HCT116 (cell line): ENCODE measurements around the gene JAGN1. TPM values are rescaled to one million over a fixed set of nuclear protein-coding genes. Genes with fewer than 3 reads are reported as not detected.

Experiments used
- ATAC-seq: fragments of 200-7000 bp; cut with Tn5 transposase; 2 replicates; pipeline ENCODE4 v1.9.1; 2020; ENCODE audit warnings: mild to moderate bottlenecking, moderate library complexity
- BruUV-seq: library from RNA; stranded (reverse); fragments of 400-500 nt; replicated peaks from 2 replicates; lab custom pipeline; 2021; lab: Mats Ljungman, UMichigan
- CTCF ChIA-PET: fragments of 300-600 bp; sonication (Branson Sonifier 250); formaldehyde crosslinking; loops from one replicate; lab custom pipeline; 2021; ENCODE audit warnings: antibody characterized with exemption; lab: Charles Lee
- POLR2A ChIA-PET: fragments of 300-600, 350-600 bp; sonication (Branson Sonifier 250); formaldehyde crosslinking; loops from one replicate; lab custom pipeline; 2021; ENCODE audit warnings: antibody characterized with exemption; lab: Charles Lee
- RAD21 ChIA-PET, 2 experiments: fragments of 300-600 bp; sonication (Branson Sonifier 250); formaldehyde crosslinking; loops; one replicate each; lab custom pipeline; 2023; ENCODE audit warnings: low total read pairs in 2 of 2; ENCODE audit not compliant: uncharacterized antibody in 2 of 2, unreplicated experiment in 2 of 2, low non-redundant PET in 1 of 2; lab: Charles Lee
- DNase-seq: peaks from one replicate; pipeline ENCODE4 v3.0.0-alpha.2; 2010; ENCODE audit warnings: low read depth, low spot score
- H2AFZ ChIP-seq: fragments of 200-600 bp; shearing (Covaris generic), sonication (generic); 2 replicates; pipeline ENCODE4 v1.6.1; 2017; ENCODE audit warnings: low read depth, mixed run types, mixed read lengths, antibody characterized with exemption, low read length; ENCODE audit not compliant: poor library complexity, severe bottlenecking
- H3K27ac ChIP-seq: 2 replicates; pipeline ENCODE4 v1.5.1; 2012; ENCODE audit warnings: low read depth, low read length
- H3K27me3 ChIP-seq: fragments of 200-600 bp; sonication (generic); 2 replicates; pipeline ENCODE4 v1.6.1; 2016; ENCODE audit warnings: mixed run types, low read length, mixed read lengths; ENCODE audit not compliant: insufficient read depth
- H3K36me3 ChIP-seq, 2 experiments: fragments of 200-500 bp in 1 of 2; fragments of 200-600 bp in 1 of 2; sonication (Bioruptor generic) in 1 of 2; sonication (generic) in 1 of 2; 2 replicates each; pipeline versions ENCODE4 v1.5.1 to v1.6.1; 2014 to 2016; ENCODE audit warnings: low read length in 2 of 2, inconsistent platforms in 1 of 2, mixed read lengths in 1 of 2, mixed run types in 1 of 2; ENCODE audit not compliant: insufficient read depth in 2 of 2, control insufficient read depth in 1 of 2
- H3K4me1 ChIP-seq, 2 experiments: fragments of 200-600 bp in 1 of 2; sonication (generic) in 1 of 2; 2 replicates each; pipeline versions ENCODE4 v1.5.1 to v1.6.1; 2012 to 2017; ENCODE audit warnings: low read length in 2 of 2, inconsistent platforms in 1 of 2, mild to moderate bottlenecking in 1 of 2, mixed read lengths in 1 of 2, mixed run types in 1 of 2, moderate library complexity in 1 of 2; ENCODE audit not compliant: insufficient read depth in 2 of 2, control insufficient read depth in 1 of 2
- H3K4me2 ChIP-seq: fragments of 200-600 bp; sonication (generic); 2 replicates; pipeline ENCODE4 v1.6.1; 2017; ENCODE audit warnings: mixed run types, low read length, mixed read lengths
- H3K4me3 ChIP-seq, 2 experiments: fragments of 200-600 bp in 1 of 2; sonication (generic) in 1 of 2; replicated peaks in 1 of 2; 2 replicates each; pipeline ENCODE4 v1.5.1; 2011 to 2016; ENCODE audit warnings: low read length in 2 of 2, control low read depth in 1 of 2, low read depth in 1 of 2, mild to moderate bottlenecking in 1 of 2, mixed read lengths in 1 of 2, mixed run types in 1 of 2
- H3K79me2 ChIP-seq: fragments of 200-600 bp; sonication (generic); 2 replicates; pipeline ENCODE4 v1.6.1; 2017; ENCODE audit warnings: mild to moderate bottlenecking, mixed run types, low read length, moderate library complexity, mixed read lengths; ENCODE audit not compliant: insufficient read depth
- H3K9ac ChIP-seq: fragments of 200-600 bp; sonication (generic); 2 replicates; pipeline ENCODE4 v1.6.1; 2016; ENCODE audit warnings: low read length, mixed read lengths
- H3K9me2 ChIP-seq: fragments of 200-600 bp; sonication (generic), shearing (Covaris generic); 2 replicates; pipeline ENCODE4 v1.6.1; 2017; ENCODE audit warnings: mixed run types, mild to moderate bottlenecking, moderate library complexity; ENCODE audit not compliant: insufficient read depth
- H3K9me3 ChIP-seq, 2 experiments: fragments of 200-500 bp in 1 of 2; fragments of 200-600 bp in 1 of 2; sonication (Bioruptor generic) in 1 of 2; sonication (generic) in 1 of 2; 2 replicates each; pipeline ENCODE4 v1.6.1; 2014 to 2017; ENCODE audit warnings: low read length in 2 of 2, mixed read lengths in 2 of 2, inconsistent platforms in 1 of 2, low read depth in 1 of 2, mild to moderate bottlenecking in 1 of 2, mixed run types in 1 of 2, moderate library complexity in 1 of 2; ENCODE audit not compliant: control insufficient read depth in 1 of 2, insufficient read depth in 1 of 2
- H4K20me1 ChIP-seq: fragments of 200-600 bp; sonication (generic), shearing (Covaris generic); 2 replicates; pipeline ENCODE4 v1.6.1; 2017; ENCODE audit warnings: mixed run types, mild to moderate bottlenecking, moderate library complexity; ENCODE audit not compliant: insufficient read depth
- CEBPB ChIP-seq: IDR thresholded peaks from 2 replicates; pipeline ENCODE4 v1.6.1; 2012; ENCODE audit warnings: low read depth
- ELF1 ChIP-seq: IDR thresholded peaks from 2 replicates; pipeline ENCODE4 v1.6.1; 2012; ENCODE audit warnings: low read depth, borderline replicate concordance
- EZH2 ChIP-seq: fragments of 200-600 bp; sonication (generic); IDR thresholded peaks from 2 replicates; pipeline ENCODE4 v1.6.1; 2017; ENCODE audit warnings: antibody characterized with exemption, mixed run types
- JUND ChIP-seq: IDR thresholded peaks from 2 replicates; pipeline ENCODE4 v1.6.1; 2012
- POLR2AphosphoS5 ChIP-seq: IDR thresholded peaks from 2 replicates; pipeline ENCODE4 v1.6.1; 2011; ENCODE audit warnings: mild to moderate bottlenecking, low read depth, low read length, moderate library complexity
- SIN3A ChIP-seq: IDR thresholded peaks from 2 replicates; pipeline ENCODE4 v1.6.1; 2012; ENCODE audit warnings: low read depth
- SP1 ChIP-seq: IDR thresholded peaks from 2 replicates; pipeline ENCODE4 v1.6.1; 2012; ENCODE audit warnings: low read depth
- SRF ChIP-seq: IDR thresholded peaks from 2 replicates; pipeline ENCODE4 v1.6.1; 2012; ENCODE audit warnings: low read depth
- TCF7L2 ChIP-seq: IDR thresholded peaks from 2 replicates; pipeline ENCODE4 v1.7.0; 2011; ENCODE audit warnings: borderline replicate concordance, inconsistent platforms; ENCODE audit not compliant: insufficient read depth, insufficient read length; ENCODE audit errors: extremely low read depth
- YY1 ChIP-seq: IDR thresholded peaks from 2 replicates; pipeline ENCODE4 v1.6.1; 2011; ENCODE audit warnings: low read length, low read depth, moderate library complexity, mild to moderate bottlenecking; ENCODE audit not compliant: insufficient replicate concordance; ENCODE audit errors: extremely low read depth
- ZFX ChIP-seq: fragments of 450-650 bp; IDR thresholded peaks from 2 replicates; pipeline ENCODE4 v1.6.1; 2017
- ZNF274 ChIP-seq: fragments of 200-500 bp; sonication (Bioruptor generic); IDR thresholded peaks from 2 replicates; pipeline ENCODE4 v1.6.1; 2014; ENCODE audit warnings: mild to moderate bottlenecking, low read depth, low read length, inconsistent platforms
- intact Hi-C: fragments of 100-400 bp; cut with micrococcal nuclease; formaldehyde crosslinking; loops from 2 replicates; pipeline ENCODE4 v1.10.0; 2022
- total RNA-seq: library from RNA; stranded (reverse); gene quantifications from one replicate; pipeline ENCODE4 v1.2.1, GENCODE V29; 2021; ENCODE audit not compliant: unreplicated experiment
- TF ChIP-seq, protein P1 (sequence below): IDR thresholded peaks from 2 replicates; pipeline ENCODE4 v1.6.1; 2012
- TF ChIP-seq, protein P2 (sequence below): IDR thresholded peaks from 2 replicates; pipeline ENCODE4 v1.6.1; 2012
- TF ChIP-seq, protein P3 (sequence below): IDR thresholded peaks from 2 replicates; pipeline ENCODE4 v1.6.1; 2011; ENCODE audit warnings: mild to moderate bottlenecking, low read length, moderate library complexity; ENCODE audit not compliant: insufficient replicate concordance; ENCODE audit errors: extremely low read depth
- TF ChIP-seq, protein P4 (sequence below), 3 experiments: fragments of 200-600 bp in 1 of 3; sonication (generic) in 1 of 3; IDR thresholded peaks in 2 of 3; conservative IDR thresholded peaks in 1 of 3; 2 replicates each; pipeline ENCODE4 v1.5.1; 2012 to 2017; ENCODE audit warnings: low read depth in 2 of 3, low read length in 2 of 3, antibody characterized with exemption in 1 of 3, borderline replicate concordance in 1 of 3, control low read depth in 1 of 3, mild to moderate bottlenecking in 1 of 3, mixed read lengths in 1 of 3, mixed run types in 1 of 3, moderate library complexity in 1 of 3; ENCODE audit not compliant: insufficient read depth in 1 of 3
- TF ChIP-seq, protein P5 (sequence below): IDR thresholded peaks from 2 replicates; pipeline ENCODE4 v1.6.1; 2012; ENCODE audit warnings: low read depth

JAGN1 gene
- total RNA-seq, 1 experiment from 2014 or later: 33.4 TPM

DNA sequence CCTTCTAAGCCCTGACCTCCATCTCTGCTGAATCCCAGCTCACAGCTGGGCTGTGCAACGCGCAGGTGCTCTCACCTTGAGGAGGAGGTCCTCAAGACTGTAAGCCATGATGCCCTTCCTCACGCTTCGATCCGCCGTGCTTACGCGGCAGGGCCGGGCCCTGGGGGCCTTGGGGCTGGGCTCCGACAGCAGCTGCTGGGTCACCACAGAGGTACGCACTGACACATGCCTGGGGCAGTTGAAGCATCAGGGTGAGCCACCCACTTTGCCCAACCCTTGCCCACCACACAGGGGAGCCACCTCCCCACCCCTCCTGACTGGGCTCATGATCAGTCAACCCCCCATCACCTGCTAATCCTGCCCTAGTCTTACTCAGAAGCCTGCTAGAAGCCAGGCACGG is 13.4 kb upstream of the JAGN1 start:
- RAD21 ChIA-PET: no interaction called here
- H3K27me3 ChIP-seq: no peaks in the 10 kb centered on the region
- no peaks in the 10 kb centered on the region for H3K79me2 ChIP-seq
- no peak overlapping the region for H3K4me2 ChIP-seq
- H3K4me3 ChIP-seq: no peak overlapping the region
- DNase-seq (no peak), ATAC-seq (no peak)
- CTCF ChIA-PET: no interaction called here
- H2AFZ ChIP-seq: no peak overlapping the region
- no TSS peak for BruUV-seq
- no peaks in the 10 kb centered on the region for H3K36me3 ChIP-seq
- intact Hi-C loops: no loop called here
- POLR2A ChIA-PET: no interaction called here
- no peaks in the 10 kb centered on the region for H3K9me2 ChIP-seq
- no peak for TF ChIP-seq ZFX
- TF ChIP-seq, protein P1, sequence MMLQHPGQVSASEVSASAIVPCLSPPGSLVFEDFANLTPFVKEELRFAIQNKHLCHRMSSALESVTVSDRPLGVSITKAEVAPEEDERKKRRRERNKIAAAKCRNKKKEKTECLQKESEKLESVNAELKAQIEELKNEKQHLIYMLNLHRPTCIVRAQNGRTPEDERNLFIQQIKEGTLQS: no peak
- TF ChIP-seq, protein P2, sequence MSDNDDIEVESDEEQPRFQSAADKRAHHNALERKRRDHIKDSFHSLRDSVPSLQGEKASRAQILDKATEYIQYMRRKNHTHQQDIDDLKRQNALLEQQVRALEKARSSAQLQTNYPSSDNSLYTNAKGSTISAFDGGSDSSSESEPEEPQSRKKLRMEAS: no peak
- TF ChIP-seq, protein P3, sequence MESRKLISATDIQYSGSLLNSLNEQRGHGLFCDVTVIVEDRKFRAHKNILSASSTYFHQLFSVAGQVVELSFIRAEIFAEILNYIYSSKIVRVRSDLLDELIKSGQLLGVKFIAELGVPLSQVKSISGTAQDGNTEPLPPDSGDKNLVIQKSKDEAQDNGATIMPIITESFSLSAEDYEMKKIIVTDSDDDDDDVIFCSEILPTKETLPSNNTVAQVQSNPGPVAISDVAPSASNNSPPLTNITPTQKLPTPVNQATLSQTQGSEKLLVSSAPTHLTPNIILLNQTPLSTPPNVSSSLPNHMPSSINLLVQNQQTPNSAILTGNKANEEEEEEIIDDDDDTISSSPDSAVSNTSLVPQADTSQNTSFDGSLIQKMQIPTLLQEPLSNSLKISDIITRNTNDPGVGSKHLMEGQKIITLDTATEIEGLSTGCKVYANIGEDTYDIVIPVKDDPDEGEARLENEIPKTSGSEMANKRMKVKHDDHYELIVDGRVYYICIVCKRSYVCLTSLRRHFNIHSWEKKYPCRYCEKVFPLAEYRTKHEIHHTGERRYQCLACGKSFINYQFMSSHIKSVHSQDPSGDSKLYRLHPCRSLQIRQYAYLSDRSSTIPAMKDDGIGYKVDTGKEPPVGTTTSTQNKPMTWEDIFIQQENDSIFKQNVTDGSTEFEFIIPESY: no peak
- TF ChIP-seq, protein P4, sequence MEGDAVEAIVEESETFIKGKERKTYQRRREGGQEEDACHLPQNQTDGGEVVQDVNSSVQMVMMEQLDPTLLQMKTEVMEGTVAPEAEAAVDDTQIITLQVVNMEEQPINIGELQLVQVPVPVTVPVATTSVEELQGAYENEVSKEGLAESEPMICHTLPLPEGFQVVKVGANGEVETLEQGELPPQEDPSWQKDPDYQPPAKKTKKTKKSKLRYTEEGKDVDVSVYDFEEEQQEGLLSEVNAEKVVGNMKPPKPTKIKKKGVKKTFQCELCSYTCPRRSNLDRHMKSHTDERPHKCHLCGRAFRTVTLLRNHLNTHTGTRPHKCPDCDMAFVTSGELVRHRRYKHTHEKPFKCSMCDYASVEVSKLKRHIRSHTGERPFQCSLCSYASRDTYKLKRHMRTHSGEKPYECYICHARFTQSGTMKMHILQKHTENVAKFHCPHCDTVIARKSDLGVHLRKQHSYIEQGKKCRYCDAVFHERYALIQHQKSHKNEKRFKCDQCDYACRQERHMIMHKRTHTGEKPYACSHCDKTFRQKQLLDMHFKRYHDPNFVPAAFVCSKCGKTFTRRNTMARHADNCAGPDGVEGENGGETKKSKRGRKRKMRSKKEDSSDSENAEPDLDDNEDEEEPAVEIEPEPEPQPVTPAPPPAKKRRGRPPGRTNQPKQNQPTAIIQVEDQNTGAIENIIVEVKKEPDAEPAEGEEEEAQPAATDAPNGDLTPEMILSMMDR (IDR thresholded peaks at IDR 0.05 in 2 of 3, conservative IDR thresholded peaks at IDR 0.05 in 1 of 3; ENCODE audit: borderline replicate concordance in 1 of 3, insufficient read depth in 1 of 3, low read depth in 2 of 3, low read length in 2 of 3): no peak
- no peak for TF ChIP-seq CEBPB
- no peak for TF ChIP-seq YY1
- TF ChIP-seq ZNF274: no peak
- TF ChIP-seq SIN3A: no peak
- no peak for TF ChIP-seq SP1
- no peak for TF ChIP-seq TCF7L2
- TF ChIP-seq ELF1: no peak
- TF ChIP-seq EZH2: no peak
- no peak for TF ChIP-seq POLR2AphosphoS5
- no peak for TF ChIP-seq SRF
- no peak for TF ChIP-seq JUND
- TF ChIP-seq, protein P5, sequence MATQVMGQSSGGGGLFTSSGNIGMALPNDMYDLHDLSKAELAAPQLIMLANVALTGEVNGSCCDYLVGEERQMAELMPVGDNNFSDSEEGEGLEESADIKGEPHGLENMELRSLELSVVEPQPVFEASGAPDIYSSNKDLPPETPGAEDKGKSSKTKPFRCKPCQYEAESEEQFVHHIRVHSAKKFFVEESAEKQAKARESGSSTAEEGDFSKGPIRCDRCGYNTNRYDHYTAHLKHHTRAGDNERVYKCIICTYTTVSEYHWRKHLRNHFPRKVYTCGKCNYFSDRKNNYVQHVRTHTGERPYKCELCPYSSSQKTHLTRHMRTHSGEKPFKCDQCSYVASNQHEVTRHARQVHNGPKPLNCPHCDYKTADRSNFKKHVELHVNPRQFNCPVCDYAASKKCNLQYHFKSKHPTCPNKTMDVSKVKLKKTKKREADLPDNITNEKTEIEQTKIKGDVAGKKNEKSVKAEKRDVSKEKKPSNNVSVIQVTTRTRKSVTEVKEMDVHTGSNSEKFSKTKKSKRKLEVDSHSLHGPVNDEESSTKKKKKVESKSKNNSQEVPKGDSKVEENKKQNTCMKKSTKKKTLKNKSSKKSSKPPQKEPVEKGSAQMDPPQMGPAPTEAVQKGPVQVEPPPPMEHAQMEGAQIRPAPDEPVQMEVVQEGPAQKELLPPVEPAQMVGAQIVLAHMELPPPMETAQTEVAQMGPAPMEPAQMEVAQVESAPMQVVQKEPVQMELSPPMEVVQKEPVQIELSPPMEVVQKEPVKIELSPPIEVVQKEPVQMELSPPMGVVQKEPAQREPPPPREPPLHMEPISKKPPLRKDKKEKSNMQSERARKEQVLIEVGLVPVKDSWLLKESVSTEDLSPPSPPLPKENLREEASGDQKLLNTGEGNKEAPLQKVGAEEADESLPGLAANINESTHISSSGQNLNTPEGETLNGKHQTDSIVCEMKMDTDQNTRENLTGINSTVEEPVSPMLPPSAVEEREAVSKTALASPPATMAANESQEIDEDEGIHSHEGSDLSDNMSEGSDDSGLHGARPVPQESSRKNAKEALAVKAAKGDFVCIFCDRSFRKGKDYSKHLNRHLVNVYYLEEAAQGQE: no peak
- H3K4me1 ChIP-seq: peaks cover 0 to 29% of the 10 kb centered on the region in 2 experiments; a peak in 2 of 4 replicates
- no peaks in the 10 kb centered on the region for H3K9me3 ChIP-seq
- H3K9ac ChIP-seq: no peak overlapping the region
- H4K20me1 ChIP-seq: no peaks in the 10 kb centered on the region
- H3K27ac ChIP-seq: no peak overlapping the region
